SK-N-SH treated with all-trans-retinoic acid at 6 μM for 48 hours (cell line): ENCODE data around the gene CPNE5.

Source experiments
- ATAC-seq: fragments of 200-7000 bp; cut with Tn5 transposase; 3 replicates; pipeline ENCODE4 v1.9.1; 2020; ENCODE audit warnings: mild to moderate bottlenecking, moderate library complexity
- BACH2 ChIP-seq: fragments of 250-450 bp; sonication (Bioruptor Pico); IDR thresholded peaks from 2 replicates; pipeline ENCODE4 v1.9.0; 2021; ENCODE audit warnings: mild to moderate bottlenecking, borderline replicate concordance
- CSDC2 ChIP-seq: fragments of 250-450 bp; sonication (Bioruptor Pico); IDR thresholded peaks from 2 replicates; pipeline ENCODE4 v1.5.0; 2020; ENCODE audit warnings: mild to moderate bottlenecking, moderate library complexity
- ISL1 ChIP-seq: fragments of 250-450 bp; sonication (Bioruptor Pico); IDR thresholded peaks from 2 replicates; pipeline ENCODE4 v2.1.2; 2022; ENCODE audit warnings: mild to moderate bottlenecking, moderate library complexity
- OSR1 ChIP-seq: fragments of 250-450 bp; sonication (Bioruptor Pico); IDR thresholded peaks from 2 replicates; pipeline ENCODE4 v1.8.0; 2022; ENCODE audit warnings: moderate library complexity, mild to moderate bottlenecking, inconsistent platforms
- PPARA ChIP-seq: fragments of 250-450 bp; sonication (Bioruptor Pico); IDR thresholded peaks from 2 replicates; pipeline ENCODE4 v1.5.0; 2020; ENCODE audit warnings: mild to moderate bottlenecking, borderline replicate concordance
- RARB ChIP-seq: fragments of 250-450 bp; sonication (Bioruptor Pico); IDR thresholded peaks from 2 replicates; pipeline ENCODE4 v1.8.0; 2021; ENCODE audit warnings: mild to moderate bottlenecking, moderate library complexity
- SNAI2 ChIP-seq: fragments of 250-450 bp; sonication (Bioruptor Pico); IDR thresholded peaks from 2 replicates; pipeline ENCODE4 v1.5.0; 2020; ENCODE audit warnings: mild to moderate bottlenecking, moderate library complexity
- TCF4 ChIP-seq: fragments of 250-450 bp; sonication (Bioruptor Pico); IDR thresholded peaks from 2 replicates; pipeline ENCODE4 v1.8.0; 2021; ENCODE audit warnings: mild to moderate bottlenecking, moderate library complexity, borderline replicate concordance
- ZC3H10 ChIP-seq: fragments of 250-450 bp; sonication (Bioruptor Pico); IDR thresholded peaks from 2 replicates; pipeline ENCODE4 v1.5.1; 2021; ENCODE audit warnings: mild to moderate bottlenecking, moderate library complexity
- ZFP3 ChIP-seq: fragments of 250-450 bp; sonication (Bioruptor Pico); IDR thresholded peaks from 2 replicates; pipeline ENCODE4 v1.5.0; 2020; ENCODE audit warnings: mild to moderate bottlenecking, moderate library complexity
- ZFP30 ChIP-seq: fragments of 450-650 bp; formaldehyde crosslinking; IDR thresholded peaks from 2 replicates; pipeline ENCODE4 v1.5.0; 2022; ENCODE audit warnings: mild to moderate bottlenecking, moderate library complexity
- ZNF565 ChIP-seq: fragments of 450-650 bp; formaldehyde crosslinking; conservative IDR thresholded peaks from 2 replicates; pipeline ENCODE4 v1.5.0; 2020; ENCODE audit warnings: low read depth, mild to moderate bottlenecking, moderate library complexity
- ZNF70 ChIP-seq: fragments of 450-650 bp; formaldehyde crosslinking; IDR thresholded peaks from 2 replicates; pipeline ENCODE4 v1.5.0; 2020; ENCODE audit warnings: mild to moderate bottlenecking, moderate library complexity
- ZNF8 ChIP-seq: fragments of 450-650 bp; formaldehyde crosslinking; IDR thresholded peaks from 2 replicates; pipeline ENCODE4 v1.5.0; 2020; ENCODE audit warnings: mild to moderate bottlenecking, moderate library complexity
- TF ChIP-seq, protein P1 (sequence below): fragments of 250-450 bp; sonication (Bioruptor Pico); IDR thresholded peaks from 2 replicates; pipeline ENCODE4 v1.5.0; 2020; ENCODE audit warnings: mild to moderate bottlenecking, moderate library complexity
- TF ChIP-seq, protein P2 (sequence below): fragments of 250-450 bp; sonication (Bioruptor Pico); IDR thresholded peaks from 2 replicates; pipeline ENCODE4 v1.8.0; 2021; ENCODE audit warnings: low read depth, mild to moderate bottlenecking, moderate library complexity, borderline replicate concordance
- TF ChIP-seq, protein P3 (sequence below): fragments of 250-450 bp; sonication (Bioruptor Pico); IDR thresholded peaks from 2 replicates; pipeline ENCODE4 v1.5.1; 2021; ENCODE audit warnings: mild to moderate bottlenecking, moderate library complexity

Gene CPNE5

DNA sequence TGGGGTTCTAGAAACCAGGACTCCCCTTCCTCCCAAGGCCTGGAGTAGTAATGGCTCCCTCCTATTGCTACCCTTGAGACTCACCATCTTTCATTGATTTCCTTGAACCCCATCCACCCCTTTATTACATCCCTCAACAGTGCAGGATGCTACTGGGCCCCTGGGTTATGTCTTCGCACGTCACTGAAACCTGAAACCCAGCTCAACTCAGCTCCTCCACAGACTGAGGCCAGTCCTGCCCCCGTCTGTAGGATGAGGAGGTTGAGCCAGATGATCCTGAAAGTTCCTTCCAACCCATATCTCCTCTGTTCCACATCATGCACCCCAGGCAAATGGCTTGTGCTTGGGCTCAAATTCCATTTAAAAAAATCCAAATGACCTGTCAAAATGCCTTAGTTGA is 21.4 kb downstream of the CPNE5 start:
- TF ChIP-seq ZFP3 = no peak
- no peak for ATAC-seq

DNA sequence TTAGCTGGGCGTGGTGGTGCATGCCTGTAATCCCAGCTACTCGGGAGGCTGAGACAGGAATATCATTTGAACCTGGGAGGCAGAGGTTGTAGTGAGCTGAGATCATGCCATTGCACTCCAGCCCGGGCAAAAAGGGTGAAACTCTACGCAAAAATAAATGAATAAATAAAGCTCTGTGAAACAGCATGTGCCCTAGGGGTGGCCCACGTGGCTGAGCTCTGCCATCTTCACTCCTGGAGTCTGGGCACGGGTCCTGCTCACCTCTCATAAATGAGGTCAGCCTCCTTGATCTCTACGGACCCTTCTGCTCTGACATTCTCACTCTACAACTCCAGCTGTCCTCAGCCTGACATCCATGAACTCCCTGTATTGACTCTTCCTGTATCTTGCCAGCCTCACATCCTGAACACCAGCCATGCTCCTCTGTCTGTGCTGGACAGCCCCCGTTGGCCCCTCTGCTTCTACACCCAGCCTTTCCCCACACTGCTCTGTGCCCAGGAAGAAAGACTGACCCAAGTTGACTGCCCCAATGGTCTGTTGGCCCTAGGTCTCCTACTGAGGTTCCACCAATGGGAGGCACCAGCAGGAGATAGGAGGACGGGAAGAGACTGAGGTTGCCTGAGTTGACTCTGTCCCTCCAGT is 21.9 kb downstream of the CPNE5 start:
- ATAC-seq = no peak
- no peak for TF ChIP-seq ZNF8 (CRISPR knock-in tag)
- TF ChIP-seq ZFP30 (CRISPR knock-in tag) = no peak
- TF ChIP-seq, protein P1, sequence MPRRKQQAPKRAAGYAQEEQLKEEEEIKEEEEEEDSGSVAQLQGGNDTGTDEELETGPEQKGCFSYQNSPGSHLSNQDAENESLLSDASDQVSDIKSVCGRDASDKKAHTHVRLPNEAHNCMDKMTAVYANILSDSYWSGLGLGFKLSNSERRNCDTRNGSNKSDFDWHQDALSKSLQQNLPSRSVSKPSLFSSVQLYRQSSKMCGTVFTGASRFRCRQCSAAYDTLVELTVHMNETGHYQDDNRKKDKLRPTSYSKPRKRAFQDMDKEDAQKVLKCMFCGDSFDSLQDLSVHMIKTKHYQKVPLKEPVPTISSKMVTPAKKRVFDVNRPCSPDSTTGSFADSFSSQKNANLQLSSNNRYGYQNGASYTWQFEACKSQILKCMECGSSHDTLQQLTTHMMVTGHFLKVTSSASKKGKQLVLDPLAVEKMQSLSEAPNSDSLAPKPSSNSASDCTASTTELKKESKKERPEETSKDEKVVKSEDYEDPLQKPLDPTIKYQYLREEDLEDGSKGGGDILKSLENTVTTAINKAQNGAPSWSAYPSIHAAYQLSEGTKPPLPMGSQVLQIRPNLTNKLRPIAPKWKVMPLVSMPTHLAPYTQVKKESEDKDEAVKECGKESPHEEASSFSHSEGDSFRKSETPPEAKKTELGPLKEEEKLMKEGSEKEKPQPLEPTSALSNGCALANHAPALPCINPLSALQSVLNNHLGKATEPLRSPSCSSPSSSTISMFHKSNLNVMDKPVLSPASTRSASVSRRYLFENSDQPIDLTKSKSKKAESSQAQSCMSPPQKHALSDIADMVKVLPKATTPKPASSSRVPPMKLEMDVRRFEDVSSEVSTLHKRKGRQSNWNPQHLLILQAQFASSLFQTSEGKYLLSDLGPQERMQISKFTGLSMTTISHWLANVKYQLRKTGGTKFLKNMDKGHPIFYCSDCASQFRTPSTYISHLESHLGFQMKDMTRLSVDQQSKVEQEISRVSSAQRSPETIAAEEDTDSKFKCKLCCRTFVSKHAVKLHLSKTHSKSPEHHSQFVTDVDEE (CRISPR knock-in tag) = no peak
- TF ChIP-seq SNAI2 (CRISPR knock-in tag) = no peak
- TF ChIP-seq, protein P2, sequence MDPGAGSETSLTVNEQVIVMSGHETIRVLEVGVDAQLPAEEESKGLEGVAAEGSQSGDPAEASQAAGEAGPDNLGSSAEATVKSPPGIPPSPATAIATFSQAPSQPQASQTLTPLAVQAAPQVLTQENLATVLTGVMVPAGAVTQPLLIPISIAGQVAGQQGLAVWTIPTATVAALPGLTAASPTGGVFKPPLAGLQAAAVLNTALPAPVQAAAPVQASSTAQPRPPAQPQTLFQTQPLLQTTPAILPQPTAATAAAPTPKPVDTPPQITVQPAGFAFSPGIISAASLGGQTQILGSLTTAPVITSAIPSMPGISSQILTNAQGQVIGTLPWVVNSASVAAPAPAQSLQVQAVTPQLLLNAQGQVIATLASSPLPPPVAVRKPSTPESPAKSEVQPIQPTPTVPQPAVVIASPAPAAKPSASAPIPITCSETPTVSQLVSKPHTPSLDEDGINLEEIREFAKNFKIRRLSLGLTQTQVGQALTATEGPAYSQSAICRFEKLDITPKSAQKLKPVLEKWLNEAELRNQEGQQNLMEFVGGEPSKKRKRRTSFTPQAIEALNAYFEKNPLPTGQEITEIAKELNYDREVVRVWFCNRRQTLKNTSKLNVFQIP = no peak
- TF ChIP-seq, all 23 proteins: peak for 0

DNA sequence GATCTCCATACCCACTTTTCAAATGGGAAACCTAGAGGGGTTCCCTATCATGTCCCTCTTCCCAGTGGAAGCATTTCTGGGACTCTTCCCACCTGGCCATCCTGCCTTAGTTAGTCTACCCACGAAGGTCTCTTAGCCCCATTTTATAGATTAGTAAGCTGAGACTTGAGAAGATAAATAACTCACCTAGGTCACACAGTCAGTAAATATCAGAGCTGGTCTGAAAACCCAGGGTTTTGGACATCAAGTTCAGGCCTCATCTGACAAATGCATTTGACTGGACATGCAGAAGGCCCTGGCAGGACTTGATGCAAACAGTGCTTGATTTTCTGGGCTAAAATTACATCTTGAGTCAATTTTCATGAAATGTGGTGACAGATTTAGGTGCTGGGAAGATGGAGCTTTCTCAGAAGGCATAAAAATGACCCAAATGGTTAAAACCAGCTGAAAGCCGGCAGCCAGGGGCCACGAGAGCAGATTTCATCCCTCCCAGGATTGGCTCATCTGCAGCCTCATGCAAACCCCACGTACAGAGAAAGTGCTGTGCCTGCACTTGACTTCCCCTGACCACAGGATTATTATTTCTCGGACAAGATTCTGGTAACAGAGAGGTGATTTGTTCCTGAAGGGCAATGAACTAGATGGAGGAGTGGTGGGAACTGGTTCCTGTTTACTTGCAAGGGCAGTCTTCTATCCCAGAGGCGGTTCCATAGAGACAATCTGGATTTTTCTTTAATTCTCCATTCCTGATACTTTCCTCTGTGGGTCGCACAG is 23.1 kb downstream of the CPNE5 start:
- no peak for ATAC-seq
- TF ChIP-seq ZFP30 (CRISPR knock-in tag) (no peak), PPARA (CRISPR knock-in tag) (no peak), BACH2 (no peak), OSR1 (CRISPR knock-in tag) (no peak), SNAI2 (CRISPR knock-in tag) (no peak), TCF4 (CRISPR knock-in tag) (no peak)

DNA sequence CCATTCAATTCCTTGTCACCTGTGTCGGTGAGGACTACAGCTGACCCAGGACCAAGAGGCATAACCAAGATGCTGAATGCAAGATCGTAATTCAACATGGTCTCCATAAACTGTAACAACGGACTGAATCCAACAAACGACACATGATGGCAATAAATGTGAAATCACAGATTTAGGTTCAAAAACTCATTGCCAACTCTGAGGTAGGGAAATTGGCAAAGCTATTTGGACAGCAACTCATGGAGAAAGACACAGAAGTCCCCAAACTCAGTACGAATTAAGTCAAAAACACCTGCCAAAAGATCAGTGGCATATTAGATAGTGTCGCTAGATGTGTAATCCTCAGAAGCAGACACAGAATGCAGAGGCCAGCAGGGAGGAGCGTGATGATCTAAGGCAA is 25.0 kb downstream of the CPNE5 start:
- TF ChIP-seq ZNF8 (CRISPR knock-in tag) (no peak), CSDC2 (no peak), TCF4 (CRISPR knock-in tag) (no peak), ZNF565 (no peak), RARB (no peak), ZFP30 (CRISPR knock-in tag) (no peak), ZC3H10 (CRISPR knock-in tag) (no peak), PPARA (CRISPR knock-in tag) (no peak), ZNF70 (CRISPR knock-in tag) (no peak), ISL1 (CRISPR knock-in tag) (no peak)
- TF ChIP-seq, protein P1 (CRISPR knock-in tag) = no peak
- TF ChIP-seq, protein P2 = no peak
- TF ChIP-seq, protein P3, sequence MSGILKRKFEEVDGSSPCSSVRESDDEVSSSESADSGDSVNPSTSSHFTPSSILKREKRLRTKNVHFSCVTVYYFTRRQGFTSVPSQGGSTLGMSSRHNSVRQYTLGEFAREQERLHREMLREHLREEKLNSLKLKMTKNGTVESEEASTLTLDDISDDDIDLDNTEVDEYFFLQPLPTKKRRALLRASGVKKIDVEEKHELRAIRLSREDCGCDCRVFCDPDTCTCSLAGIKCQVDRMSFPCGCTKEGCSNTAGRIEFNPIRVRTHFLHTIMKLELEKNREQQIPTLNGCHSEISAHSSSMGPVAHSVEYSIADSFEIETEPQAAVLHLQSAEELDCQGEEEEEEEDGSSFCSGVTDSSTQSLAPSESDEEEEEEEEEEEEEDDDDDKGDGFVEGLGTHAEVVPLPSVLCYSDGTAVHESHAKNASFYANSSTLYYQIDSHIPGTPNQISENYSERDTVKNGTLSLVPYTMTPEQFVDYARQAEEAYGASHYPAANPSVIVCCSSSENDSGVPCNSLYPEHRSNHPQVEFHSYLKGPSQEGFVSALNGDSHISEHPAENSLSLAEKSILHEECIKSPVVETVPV (CRISPR knock-in tag) = no peak
- ATAC-seq = no peak
